ENCODE data around the gene HERPUD2.

DNA sequence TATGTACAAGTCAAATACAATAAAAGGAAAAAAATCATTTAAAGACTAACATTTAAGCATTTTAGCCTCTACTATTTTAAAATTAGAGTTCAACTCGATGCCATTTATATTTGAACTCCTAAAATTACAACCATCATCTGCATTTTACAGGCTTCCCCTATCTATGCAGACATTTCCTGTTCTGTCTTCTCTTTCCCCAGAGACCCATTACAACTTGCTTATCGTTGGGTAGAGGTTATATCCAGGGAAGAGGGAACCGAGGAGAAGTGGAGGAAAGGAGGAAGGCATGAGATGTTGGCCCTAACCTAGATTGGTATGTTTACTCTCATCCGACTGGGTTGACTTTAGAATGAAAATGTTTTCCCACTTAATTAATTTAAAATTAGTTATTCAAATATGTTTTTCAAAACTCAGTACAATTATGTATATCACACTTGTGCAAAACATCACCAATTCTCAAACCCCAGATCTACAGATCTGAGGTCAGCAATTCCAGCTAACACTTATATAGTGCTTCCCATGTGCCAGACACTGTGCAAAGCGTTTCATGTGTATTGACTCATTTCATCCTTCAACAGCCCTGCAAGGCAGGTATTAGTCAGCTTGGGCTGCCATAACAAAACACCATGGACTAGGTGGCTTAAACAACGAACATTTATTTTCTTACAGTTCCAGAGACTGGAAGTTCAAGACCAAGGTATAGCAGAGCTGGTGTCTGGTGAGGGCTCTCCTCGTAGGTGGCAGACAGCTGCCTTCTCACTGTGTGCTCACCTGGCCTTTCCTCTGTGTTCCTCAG is 27.3 kb upstream of the HERPUD2 start:
- TF ChIP-seq, protein P1, sequence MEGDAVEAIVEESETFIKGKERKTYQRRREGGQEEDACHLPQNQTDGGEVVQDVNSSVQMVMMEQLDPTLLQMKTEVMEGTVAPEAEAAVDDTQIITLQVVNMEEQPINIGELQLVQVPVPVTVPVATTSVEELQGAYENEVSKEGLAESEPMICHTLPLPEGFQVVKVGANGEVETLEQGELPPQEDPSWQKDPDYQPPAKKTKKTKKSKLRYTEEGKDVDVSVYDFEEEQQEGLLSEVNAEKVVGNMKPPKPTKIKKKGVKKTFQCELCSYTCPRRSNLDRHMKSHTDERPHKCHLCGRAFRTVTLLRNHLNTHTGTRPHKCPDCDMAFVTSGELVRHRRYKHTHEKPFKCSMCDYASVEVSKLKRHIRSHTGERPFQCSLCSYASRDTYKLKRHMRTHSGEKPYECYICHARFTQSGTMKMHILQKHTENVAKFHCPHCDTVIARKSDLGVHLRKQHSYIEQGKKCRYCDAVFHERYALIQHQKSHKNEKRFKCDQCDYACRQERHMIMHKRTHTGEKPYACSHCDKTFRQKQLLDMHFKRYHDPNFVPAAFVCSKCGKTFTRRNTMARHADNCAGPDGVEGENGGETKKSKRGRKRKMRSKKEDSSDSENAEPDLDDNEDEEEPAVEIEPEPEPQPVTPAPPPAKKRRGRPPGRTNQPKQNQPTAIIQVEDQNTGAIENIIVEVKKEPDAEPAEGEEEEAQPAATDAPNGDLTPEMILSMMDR (IDR thresholded peaks at IDR 0.05): no peak
- TF ChIP-seq POLR2A (IDR thresholded peaks at IDR 0.05): no peak
